H9 (cell line): ENCODE measurements around the gene NOX5. TPM values are rescaled to one million over a fixed set of nuclear protein-coding genes. Genes with fewer than 3 reads are reported as not detected.

ENCODE experiments used
- DNase-seq: peaks from one replicate; pipeline ENCODE4 v3.0.0-alpha.2; 2017
- H2AFZ ChIP-seq: one replicate; pipeline ENCODE4 v1.6.1; 2013; ENCODE audit warnings: mild to moderate bottlenecking, low read length, control low read depth, moderate library complexity
- H2AK5ac ChIP-seq: 2 replicates; pipeline ENCODE4 v1.6.1; 2013; ENCODE audit warnings: low read length, control low read depth, mixed read lengths; ENCODE audit not compliant: insufficient read length
- H2BK120ac ChIP-seq: one replicate; pipeline ENCODE4 v1.6.1; 2013; ENCODE audit warnings: low read depth, mild to moderate bottlenecking, low read length, control low read depth, inconsistent platforms; ENCODE audit not compliant: poor library complexity, severe bottlenecking
- H2BK12ac ChIP-seq: 2 replicates; pipeline ENCODE4 v1.6.1; 2013; ENCODE audit warnings: low read length, control low read depth, mixed read lengths, low read depth; ENCODE audit not compliant: insufficient read length
- H2BK15ac ChIP-seq: 2 replicates; pipeline ENCODE4 v1.6.1; 2013; ENCODE audit warnings: low read depth, low read length, control low read depth
- H2BK20ac ChIP-seq: one replicate; pipeline ENCODE4 v1.6.1; 2013; ENCODE audit warnings: low read depth, mild to moderate bottlenecking, low read length, control low read depth, inconsistent platforms; ENCODE audit not compliant: poor library complexity, severe bottlenecking
- H2BK5ac ChIP-seq: 2 replicates; pipeline ENCODE4 v1.6.1; 2013; ENCODE audit warnings: low read length, control low read depth, mixed read lengths; ENCODE audit not compliant: insufficient read length
- H3K14ac ChIP-seq: 2 replicates; pipeline ENCODE4 v1.6.1; 2013; ENCODE audit warnings: low read length, control low read depth; ENCODE audit not compliant: insufficient read depth
- H3K18ac ChIP-seq: 2 replicates; pipeline ENCODE4 v1.6.1; 2013; ENCODE audit warnings: low read depth, mild to moderate bottlenecking, mixed read lengths, low read length, control low read depth; ENCODE audit not compliant: insufficient read length
- H3K23ac ChIP-seq: 2 replicates; pipeline ENCODE4 v1.6.1; 2013; ENCODE audit warnings: low read length, control low read depth, mixed read lengths, low read depth; ENCODE audit not compliant: insufficient read length
- H3K23me2 ChIP-seq: 2 replicates; pipeline ENCODE4 v1.6.1; 2013; ENCODE audit warnings: low read depth, mild to moderate bottlenecking, mixed read lengths, low read length, control low read depth; ENCODE audit not compliant: insufficient read length, poor library complexity, severe bottlenecking
- H3K27ac ChIP-seq: 2 replicates; pipeline ENCODE4 v1.5.1; 2013; ENCODE audit warnings: low read length, control low read depth, mixed read lengths, low read depth; ENCODE audit not compliant: insufficient read length
- H3K27me3 ChIP-seq: 2 replicates; pipeline ENCODE4 v1.6.1; 2013; ENCODE audit warnings: low read length, control low read depth, inconsistent platforms; ENCODE audit not compliant: insufficient read depth
- H3K4ac ChIP-seq: 2 replicates; pipeline ENCODE4 v1.6.1; 2013; ENCODE audit warnings: low read depth, mild to moderate bottlenecking, control low read depth, inconsistent platforms, low read length, moderate library complexity
- H3K4me1 ChIP-seq: 2 replicates; pipeline ENCODE4 v1.6.1; 2013; ENCODE audit warnings: low read length, control low read depth, inconsistent platforms; ENCODE audit not compliant: insufficient read depth
- H3K4me2 ChIP-seq: 2 replicates; pipeline ENCODE4 v1.6.1; 2013; ENCODE audit warnings: low read length, control low read depth, mixed read lengths; ENCODE audit not compliant: insufficient read length, insufficient read depth
- H3K56ac ChIP-seq: 2 replicates; pipeline ENCODE4 v1.6.1; 2013; ENCODE audit warnings: low read depth, mild to moderate bottlenecking, mixed read lengths, low read length, control low read depth; ENCODE audit not compliant: insufficient read length
- H3K79me1 ChIP-seq: 2 replicates; pipeline ENCODE4 v1.6.1; 2013; ENCODE audit warnings: low read depth, mild to moderate bottlenecking, moderate library complexity, low read length, control low read depth, inconsistent platforms; ENCODE audit not compliant: insufficient read depth, poor library complexity, severe bottlenecking
- H3K79me2 ChIP-seq: 2 replicates; pipeline ENCODE4 v1.6.1; 2013; ENCODE audit warnings: low read length, control low read depth, inconsistent platforms; ENCODE audit not compliant: insufficient read depth
- H3K9ac ChIP-seq: 2 replicates; pipeline ENCODE4 v1.6.1; 2013; ENCODE audit warnings: low read length, control low read depth, mixed read lengths; ENCODE audit not compliant: insufficient read length; ENCODE audit errors: extremely low read depth
- H3K9me3 ChIP-seq: one replicate; pipeline ENCODE4 v1.6.1; 2013; ENCODE audit warnings: low read depth, low read length, inconsistent platforms; ENCODE audit not compliant: control insufficient read depth
- H3T11ph ChIP-seq: one replicate; pipeline ENCODE4 v1.6.1; 2013; ENCODE audit warnings: mild to moderate bottlenecking, low read length, control low read depth, inconsistent platforms
- H4K20me1 ChIP-seq: one replicate; pipeline ENCODE4 v1.6.1; 2013; ENCODE audit not compliant: control insufficient read depth, insufficient read length, insufficient read depth
- H4K5ac ChIP-seq: 2 replicates; pipeline ENCODE4 v1.6.1; 2013; ENCODE audit warnings: low read depth, mild to moderate bottlenecking, mixed read lengths, low read length, control low read depth; ENCODE audit not compliant: insufficient read length
- H4K8ac ChIP-seq: replicated peaks from 2 replicates; pipeline ENCODE4 v1.6.1; 2013; ENCODE audit warnings: low read length, control low read depth, mixed read lengths, low read depth; ENCODE audit not compliant: insufficient read length
- H4K91ac ChIP-seq: 2 replicates; pipeline ENCODE4 v1.6.1; 2013; ENCODE audit warnings: low read depth, mild to moderate bottlenecking, moderate library complexity, mixed read lengths, low read length, control low read depth; ENCODE audit not compliant: insufficient read length
- H3K27ac Mint-ChIP-seq, 3 experiments: 2 replicates in 2 of 3; 3 replicates in 1 of 3; pipeline ENCODE4 v1.8.0; 2020 to 2021; ENCODE audit warnings: mixed read lengths in 3 of 3, mild to moderate bottlenecking in 1 of 3, moderate library complexity in 1 of 3
- H3K27me3 Mint-ChIP-seq: 2 replicates; pipeline ENCODE4 v1.8.0; 2021; ENCODE audit warnings: low read depth, mild to moderate bottlenecking, moderate library complexity, mixed read lengths
- H3K36me3 Mint-ChIP-seq, 3 experiments: 2 replicates in 2 of 3; 3 replicates in 1 of 3; pipeline ENCODE4 v1.8.0; 2020 to 2021; ENCODE audit warnings: low read depth in 3 of 3, mixed read lengths in 3 of 3; ENCODE audit not compliant: insufficient read depth in 1 of 3
- H3K4me1 Mint-ChIP-seq, 2 experiments: 2 replicates each; pipeline ENCODE4 v1.8.0; 2020; ENCODE audit warnings: mixed read lengths in 2 of 2
- H3K4me3 Mint-ChIP-seq, 2 experiments: 2 replicates in 1 of 2; 3 replicates in 1 of 2; pipeline ENCODE4 v1.8.0; 2020 to 2021; ENCODE audit warnings: mild to moderate bottlenecking in 2 of 2, mixed read lengths in 2 of 2, moderate library complexity in 1 of 2
- H3K9me3 Mint-ChIP-seq, 2 experiments: 2 replicates in 1 of 2; 3 replicates in 1 of 2; pipeline ENCODE4 v1.8.0; 2020; ENCODE audit warnings: mild to moderate bottlenecking in 2 of 2, mixed read lengths in 2 of 2, moderate library complexity in 1 of 2
- WGBS: extraction: QIAGEN DNeasy Blood & Tissue Kit; methylation state at CpG from one replicate; pipeline ENCODE4 v1.1.7; 2013; ENCODE audit warnings: missing lambda C conversion rate, low lambda C conversion rate, mixed read lengths; ENCODE audit not compliant: insufficient read length; ENCODE audit errors: extremely low coverage; 5-methylcytosine and 5-hydroxymethylcytosine counted together
- total RNA-seq: library from RNA; stranded (reverse); gene quantifications from 2 replicates; pipeline ENCODE4 v1.2.1, GENCODE V29; 2021
- TF ChIP-seq, protein P1 (sequence below): fragments of 200-600 bp; sonication (generic); conservative IDR thresholded peaks from 3 replicates; pipeline ENCODE4 v1.8.0; 2021; ENCODE audit warnings: antibody characterized with exemption, mild to moderate bottlenecking

The NOX5 gene
- total RNA-seq, 1 experiment from 2014 or later: 0.04 TPM

DNA sequence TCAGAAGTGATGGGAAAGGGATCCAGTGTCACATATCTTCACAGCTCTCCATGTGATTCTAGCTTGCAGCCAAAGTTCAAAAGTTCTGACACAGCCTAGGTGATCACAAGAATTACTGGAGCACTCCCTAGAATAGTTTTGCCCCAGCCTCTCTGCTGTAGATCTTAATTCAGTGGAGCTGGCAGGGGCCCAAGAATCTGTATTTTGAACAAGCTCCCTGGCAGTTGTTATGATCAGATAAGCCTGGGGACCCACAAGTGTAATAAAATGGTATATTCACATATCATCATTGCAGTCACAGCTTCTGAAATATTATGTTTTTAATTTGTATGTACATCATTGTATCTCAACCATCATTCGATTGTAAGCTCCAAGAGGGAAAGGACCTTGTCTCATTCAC lies 62.3 kb downstream of the NOX5 start:
- H3K27me3 ChIP-seq: peaks cover 2% of the 10 kb centered on the region; the same call in 1 of the 2 replicates
- no peak overlapping the region for H3K56ac ChIP-seq
- H2BK120ac ChIP-seq: no peak overlapping the region
- no peaks in the 10 kb centered on the region for H4K20me1 ChIP-seq
- H4K91ac ChIP-seq: no peak overlapping the region
- Mint-ChIP-seq H3K9me3 (peaks cover 0 to 3% of the 10 kb centered on the region in 2 experiments; a peak in 2 of 5 replicates), H3K4me1 (peaks cover 43 to 51% of the 10 kb centered on the region in 2 experiments), H3K27me3 (peaks cover 44% of the 10 kb centered on the region), H3K4me3 (no peak overlapping the region), H3K36me3 (no peaks in the 10 kb centered on the region), H3K27ac (no peak overlapping the region)
- H2BK5ac ChIP-seq: no peak overlapping the region
- H2AFZ ChIP-seq: no peak overlapping the region
- TF ChIP-seq, protein P1, sequence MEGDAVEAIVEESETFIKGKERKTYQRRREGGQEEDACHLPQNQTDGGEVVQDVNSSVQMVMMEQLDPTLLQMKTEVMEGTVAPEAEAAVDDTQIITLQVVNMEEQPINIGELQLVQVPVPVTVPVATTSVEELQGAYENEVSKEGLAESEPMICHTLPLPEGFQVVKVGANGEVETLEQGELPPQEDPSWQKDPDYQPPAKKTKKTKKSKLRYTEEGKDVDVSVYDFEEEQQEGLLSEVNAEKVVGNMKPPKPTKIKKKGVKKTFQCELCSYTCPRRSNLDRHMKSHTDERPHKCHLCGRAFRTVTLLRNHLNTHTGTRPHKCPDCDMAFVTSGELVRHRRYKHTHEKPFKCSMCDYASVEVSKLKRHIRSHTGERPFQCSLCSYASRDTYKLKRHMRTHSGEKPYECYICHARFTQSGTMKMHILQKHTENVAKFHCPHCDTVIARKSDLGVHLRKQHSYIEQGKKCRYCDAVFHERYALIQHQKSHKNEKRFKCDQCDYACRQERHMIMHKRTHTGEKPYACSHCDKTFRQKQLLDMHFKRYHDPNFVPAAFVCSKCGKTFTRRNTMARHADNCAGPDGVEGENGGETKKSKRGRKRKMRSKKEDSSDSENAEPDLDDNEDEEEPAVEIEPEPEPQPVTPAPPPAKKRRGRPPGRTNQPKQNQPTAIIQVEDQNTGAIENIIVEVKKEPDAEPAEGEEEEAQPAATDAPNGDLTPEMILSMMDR: no peak
- H2AK5ac ChIP-seq: no peak overlapping the region
- no CpG with 5 or more reads among the region's 1 CpG for WGBS
- H3K27ac ChIP-seq: no peak overlapping the region
- H2BK12ac ChIP-seq: no peak overlapping the region
- H3K4me2 ChIP-seq: no peak overlapping the region
- no peak for DNase-seq
- no peak overlapping the region for H2BK15ac ChIP-seq
- no peak overlapping the region for H4K8ac ChIP-seq
- no peaks in the 10 kb centered on the region for H3K79me1 ChIP-seq
- no peak overlapping the region for H3K23ac ChIP-seq
- H3K4me1 ChIP-seq: peaks cover 18% of the 10 kb centered on the region
- H3K79me2 ChIP-seq: no peaks in the 10 kb centered on the region
- no peak overlapping the region for H3K9ac ChIP-seq
- no peaks in the 10 kb centered on the region for H3K9me3 ChIP-seq
- no peak overlapping the region for H3K4ac ChIP-seq
- H3K14ac ChIP-seq: no peak overlapping the region
- no peak overlapping the region for H2BK20ac ChIP-seq
- H4K5ac ChIP-seq: no peak overlapping the region
- peaks cover 11% of the 10 kb centered on the region for H3K23me2 ChIP-seq
- H3T11ph ChIP-seq: no peak overlapping the region
- no peak overlapping the region for H3K18ac ChIP-seq
